Measurements from ENCODE around the gene TBC1D16. TPM values are rescaled to one million over a fixed set of nuclear protein-coding genes. Genes with fewer than 3 reads are reported as not detected.

The TBC1D16 gene
- polyA plus RNA-seq, 1 donor: 37.2 TPM

- DNase-seq: no peak
These were observed 98.0 kb downstream of the TBC1D16 start for GRCh38 chr17:79937391-79938335.

DNA sequence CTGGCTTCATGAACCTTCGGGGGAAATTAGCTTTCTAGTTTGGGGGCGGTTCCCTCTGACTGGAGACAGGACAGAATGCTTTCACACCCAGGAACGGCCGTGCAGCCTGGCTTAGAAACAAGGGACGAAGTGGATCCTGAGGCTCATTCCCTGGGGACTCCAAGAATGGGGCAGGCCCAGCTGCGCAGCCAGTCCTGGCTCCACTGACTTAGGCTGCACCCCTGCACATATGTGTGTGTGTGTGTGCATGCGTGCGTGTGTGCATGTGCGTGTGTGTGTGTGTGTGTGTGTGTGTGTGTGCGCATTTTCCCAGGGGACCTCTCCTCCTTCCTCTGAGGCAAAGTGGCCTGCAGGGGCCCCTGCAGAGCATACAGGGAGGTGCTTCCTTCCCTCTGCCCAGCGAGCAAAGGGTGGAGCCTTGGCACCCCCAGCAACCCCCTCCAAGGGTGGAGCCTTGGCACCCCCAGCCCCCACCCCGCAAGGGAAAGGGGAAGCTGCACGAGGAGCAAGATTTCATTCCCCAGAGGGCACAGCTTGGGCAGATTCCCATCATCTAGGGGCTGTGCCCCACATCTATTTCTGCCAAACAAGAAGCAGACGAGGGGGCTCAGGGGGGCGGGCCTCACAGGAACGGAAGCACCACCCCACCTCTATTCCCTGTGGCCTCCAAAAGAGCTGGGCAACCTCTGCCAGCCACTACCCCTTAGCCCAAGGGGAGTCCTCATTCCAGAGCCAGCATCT is 98.9 kb downstream of the TBC1D16 start:
- DNase-seq: no peak

DNA sequence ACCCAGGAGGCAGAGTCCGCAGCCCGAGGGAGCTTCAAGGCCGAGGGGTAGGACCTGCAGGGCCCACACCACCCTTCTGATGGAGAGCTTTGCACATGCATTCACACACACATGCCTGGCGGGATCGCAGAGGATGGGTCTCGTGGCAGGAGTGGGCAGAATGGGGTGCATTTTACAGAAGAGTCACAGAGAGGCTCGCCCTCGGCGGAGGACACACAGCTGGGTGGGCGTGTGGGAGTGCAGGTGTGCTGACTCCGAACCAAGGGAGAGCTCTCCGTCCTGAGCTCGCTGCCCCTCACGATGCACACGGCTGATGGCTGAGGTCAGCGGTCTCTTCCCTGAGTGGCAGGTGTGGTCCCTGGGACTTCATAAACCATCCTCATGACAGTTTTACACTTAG is 99.6 kb downstream of the TBC1D16 start:
- no peak for DNase-seq

GRCh38 chr17:79935197-79935885 is 100.3 kb downstream of the TBC1D16 start:
- DNase-seq: no peak

GRCh38 chr17:79934653-79934970 is 101.1 kb downstream of the TBC1D16 start:
- no peak for DNase-seq

DNA sequence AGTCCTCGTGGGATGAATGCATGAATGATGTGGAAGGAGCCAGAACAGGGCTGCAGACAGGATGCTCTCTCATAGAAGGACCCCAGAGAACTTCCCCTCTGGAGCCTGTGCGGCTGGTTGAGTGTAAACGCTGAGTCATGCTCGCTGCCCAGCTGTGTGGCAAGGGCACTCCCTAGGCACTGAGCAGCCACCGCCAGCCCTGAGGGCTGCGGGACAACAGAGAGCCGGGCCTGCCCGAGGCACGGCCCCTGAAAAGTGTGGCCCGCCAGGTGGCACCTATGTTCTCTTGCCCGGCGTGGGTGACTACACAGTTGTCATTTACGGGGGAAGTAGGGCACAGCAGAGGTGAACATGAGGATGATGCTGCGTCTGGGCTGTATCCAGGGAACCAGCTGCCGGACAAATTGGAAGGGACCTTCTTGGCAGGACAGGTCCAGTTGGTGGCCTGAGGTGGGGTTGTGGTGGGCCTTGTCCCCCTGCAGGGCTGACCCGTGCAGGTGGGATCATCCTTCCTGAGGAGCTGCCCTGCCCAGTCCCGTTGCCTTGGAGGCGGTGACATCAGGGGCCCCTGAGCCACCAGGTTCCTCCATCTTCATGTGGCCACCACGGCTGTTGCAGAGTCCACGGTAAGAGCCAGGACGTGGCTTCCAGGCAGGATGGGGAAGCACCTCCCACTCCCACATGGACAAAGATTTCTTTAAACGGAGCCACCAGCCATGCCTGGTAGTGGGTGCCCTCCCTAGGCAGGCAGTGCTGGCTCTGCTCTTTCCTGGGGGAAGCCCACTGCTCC is 101.6 kb downstream of the TBC1D16 start:
- DNase-seq: no peak

GRCh38 chr17:79932451-79933306 is 103.0 kb downstream of the TBC1D16 start:
- DNase-seq: no peak

GRCh38 chr17:79931817-79932309 is 103.8 kb downstream of the TBC1D16 start:
- DNase-seq: no peak

GRCh38 chr17:79930877-79931816 is 104.5 kb downstream of the TBC1D16 start:
- DNase-seq: no peak

DNA sequence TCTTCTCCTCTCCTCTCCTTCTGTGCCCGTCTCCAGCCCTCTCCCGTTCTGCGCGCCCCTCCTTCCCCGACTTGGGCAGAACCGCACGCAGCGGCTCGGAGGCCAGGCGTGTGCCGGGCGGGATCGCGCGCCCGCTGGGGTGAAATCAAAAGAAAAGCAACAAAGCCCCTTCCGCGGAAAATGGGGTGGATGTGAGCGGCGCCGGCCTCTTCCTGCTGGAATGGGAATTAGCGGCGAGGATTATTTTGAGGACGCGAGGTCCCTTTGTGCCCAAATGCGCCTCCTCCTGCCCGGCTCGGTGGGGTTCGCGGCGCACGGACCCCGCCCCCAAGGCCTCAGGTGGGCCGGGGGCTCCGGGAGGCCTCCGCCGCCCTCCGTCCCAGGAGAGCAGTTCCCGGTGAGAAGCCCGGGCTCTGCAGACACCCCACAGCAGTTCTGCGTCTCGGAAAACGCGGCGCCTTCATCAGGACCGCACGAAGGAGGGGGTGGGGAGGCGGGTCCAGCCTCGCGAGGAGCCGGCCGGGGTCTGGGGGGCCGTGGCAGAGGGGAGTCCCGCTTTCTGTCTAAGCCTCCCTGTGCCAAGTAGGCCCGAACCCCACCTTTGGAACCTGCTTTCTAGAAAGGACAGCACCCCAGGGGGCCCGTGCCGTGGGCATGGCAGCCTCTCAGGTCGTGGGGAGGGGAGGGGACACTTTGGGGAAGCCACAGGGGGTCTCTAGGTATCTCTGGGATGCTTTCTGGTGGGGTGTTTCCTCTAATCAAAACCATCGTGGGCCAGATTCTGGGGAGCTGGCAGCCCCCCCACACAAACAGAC is 105.4 kb downstream of the TBC1D16 start:
- DNase-seq: no peak

DNA sequence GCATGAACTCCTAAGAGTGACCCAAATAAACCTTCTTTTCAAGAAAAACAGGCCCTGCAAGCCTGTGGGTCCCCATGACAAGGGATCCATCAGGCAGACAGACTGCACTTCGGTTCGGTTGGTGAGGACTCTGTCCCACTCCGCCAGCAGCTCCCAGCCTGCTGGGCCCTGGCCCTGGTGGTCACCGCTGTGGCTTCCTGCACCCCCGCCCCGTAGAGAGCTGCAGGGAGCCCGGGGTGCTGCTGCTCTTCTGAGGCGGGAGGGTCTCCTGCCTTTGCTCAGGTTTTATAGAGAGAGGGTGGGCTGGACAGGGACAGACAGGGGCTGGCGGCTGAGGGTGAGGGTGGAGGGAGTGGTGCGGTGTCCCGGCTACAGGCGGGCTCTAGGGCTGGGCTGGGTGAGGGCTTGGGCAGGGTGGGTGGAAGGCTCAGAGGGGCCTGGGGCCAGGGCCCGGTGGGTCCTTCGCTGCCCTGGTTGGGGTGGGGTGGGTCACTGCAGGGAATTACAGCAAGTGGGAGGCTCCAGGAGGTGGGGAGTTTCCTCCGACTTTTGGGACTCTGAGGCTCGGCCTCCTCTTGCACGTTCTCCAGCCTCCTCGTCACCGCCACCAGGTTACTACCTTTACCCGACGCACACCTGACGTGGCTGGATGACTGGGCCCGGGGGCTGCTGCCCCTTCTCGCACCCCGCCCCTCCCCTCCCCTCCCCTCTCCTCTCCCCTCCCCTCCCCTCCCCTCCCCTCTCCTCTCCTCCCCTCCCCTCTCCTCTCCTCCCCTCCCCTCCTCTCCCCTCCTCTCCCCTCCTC is 106.2 kb downstream of the TBC1D16 start:
- DNase-seq: no peak

- DNase-seq: no peak
These were observed 107.0 kb downstream of the TBC1D16 start for GRCh38 chr17:79928502-79929256.

- DNase-seq: no peak
These were observed 107.8 kb downstream of the TBC1D16 start for GRCh38 chr17:79927688-79928501.

DNA sequence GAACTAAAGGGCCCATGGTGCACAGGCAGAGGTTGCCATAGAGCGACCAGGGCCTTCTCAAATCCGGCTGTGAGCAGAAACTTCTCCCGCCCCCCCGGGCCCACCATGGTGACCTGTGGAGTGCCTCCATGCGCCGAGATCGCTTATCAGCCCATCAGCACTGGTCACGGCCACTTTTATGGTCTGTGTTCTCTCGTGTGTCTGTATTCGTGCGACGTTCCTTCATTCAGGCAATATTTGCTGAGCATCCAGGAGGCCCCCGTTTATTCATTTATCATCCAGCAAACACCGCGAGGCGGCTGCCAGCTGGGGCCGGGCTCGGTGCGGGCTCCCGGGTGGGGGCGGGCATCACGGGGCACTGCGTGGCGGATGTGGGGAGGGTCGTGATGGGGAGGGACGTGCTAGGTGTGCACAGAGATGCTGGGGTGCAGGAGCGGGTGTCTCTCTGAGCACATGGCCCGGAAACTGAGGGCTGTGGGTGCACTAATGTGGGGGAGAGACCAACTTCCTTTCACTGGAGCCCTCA is 108.5 kb downstream of the TBC1D16 start:
- DNase-seq: no peak

GRCh38 chr17:79926605-79927135 is 109.0 kb downstream of the TBC1D16 start:
- no peak for DNase-seq

DNA sequence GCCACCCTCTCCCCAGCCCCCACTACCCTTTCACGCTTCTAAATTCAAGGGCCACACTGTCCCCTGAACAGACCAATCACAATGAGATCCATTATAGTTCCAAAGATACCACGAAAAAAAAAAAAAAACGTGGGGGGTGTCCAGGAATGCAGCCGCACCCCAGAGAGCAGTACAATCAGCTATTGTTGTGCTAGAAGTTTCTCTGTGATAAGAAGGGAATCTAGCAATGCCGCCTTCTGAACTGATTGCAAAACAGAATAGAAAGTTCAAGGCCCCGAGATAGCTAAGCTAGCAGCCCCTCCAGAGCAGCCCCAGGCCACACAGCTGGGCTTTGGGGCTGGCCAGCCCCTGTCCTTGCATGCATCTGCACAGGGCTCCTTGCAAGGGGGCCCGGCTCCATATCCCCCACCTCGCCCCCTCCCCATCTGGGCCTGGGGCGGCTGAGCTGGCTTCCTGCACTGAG is 109.5 kb downstream of the TBC1D16 start:
- DNase-seq: no peak

Data from hindlimb muscle (tissue), 1 donor.